Measurements from ENCODE around the gene MYBPC3. TPM values are rescaled to one million over a fixed set of nuclear protein-coding genes. Genes with fewer than 3 reads are reported as not detected.

Gene MYBPC3
- total RNA-seq, 4 donors from 2014 or later, result not detected

DNA sequence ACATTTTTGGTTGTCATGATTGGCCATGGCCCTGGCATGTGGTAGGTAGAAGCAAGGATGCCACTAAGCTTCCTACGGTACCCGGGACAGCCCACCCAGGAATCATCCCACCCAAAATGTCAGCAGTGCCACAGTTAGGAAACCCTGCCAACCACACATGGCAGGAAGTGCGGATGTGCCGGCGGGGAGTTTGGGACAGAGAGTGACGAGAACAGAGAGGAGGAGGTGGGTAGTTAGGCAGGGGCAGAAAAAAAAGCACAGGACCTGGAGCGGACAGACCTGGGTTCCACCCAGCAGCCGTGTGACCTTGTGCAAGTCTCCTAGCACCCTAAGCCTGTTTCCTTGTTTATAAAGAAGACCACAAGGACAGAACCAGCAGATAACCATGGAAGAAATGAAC is 22.5 kb upstream of the MYBPC3 start:
- 86 to 90% methylated on average over 8 of the region's 8 CpGs for WGBS, 2 donors

DNA sequence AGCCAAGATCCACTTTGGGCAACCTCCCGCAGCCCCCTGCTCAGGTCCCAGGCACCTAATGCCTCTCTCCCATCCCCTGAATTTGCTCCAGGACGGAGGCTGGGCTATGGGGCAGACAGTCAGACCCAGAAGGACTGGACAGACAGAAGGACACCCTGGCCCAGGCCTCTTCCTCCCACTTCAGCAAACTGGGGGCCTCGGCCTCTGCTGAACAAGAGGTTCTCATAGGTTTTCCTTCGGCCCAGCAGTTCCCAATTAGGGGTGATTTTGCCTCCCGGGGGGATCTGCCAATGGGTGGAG is 22.2 kb upstream of the MYBPC3 start:
- H3K4me3 ChIP-seq (replicated peaks in 1 of 3), result no peak overlapping the region
- TF ChIP-seq POLR2A (IDR thresholded peaks at IDR 0.05) (no peak), CTCF (IDR thresholded peaks at IDR 0.05) (no peak)
- H3K9me3 ChIP-seq, result no peaks in the 10 kb centered on the region
- DNase-seq, result no peak
- H3K36me3 ChIP-seq, result no peaks in the 10 kb centered on the region
- WGBS, 2 donors, result 82 to 98% methylated on average over 4 to 5 of the region's 5 CpGs
- H3K27me3 ChIP-seq, result no peaks in the 10 kb centered on the region
- peaks cover 19 to 28% of the 10 kb centered on the region in 2 donors for H3K4me1 ChIP-seq
- intact Hi-C loops (cut with DNase I), result loop anchor here (5.0 kb wide), 1 partner anchor 78 kb away; no protein-coding TSS in a partner anchor
- no peak overlapping the region for H3K27ac ChIP-seq

More for the DNA sequence above, 22.5 kb upstream of the MYBPC3 start:
- Histone ChIP-seq H3K36me3 (no peaks in the 10 kb centered on the region), H3K27me3 (no peaks in the 10 kb centered on the region), H3K4me3 (replicated peaks in 1 of 3) (no peak overlapping the region), H3K27ac (no peak overlapping the region), H3K4me1 (peaks cover 19 to 28% of the 10 kb centered on the region in 2 donors), H3K9me3 (no peaks in the 10 kb centered on the region)
- intact Hi-C loops (cut with DNase I), result no loop called here
- no peak for DNase-seq
- TF ChIP-seq POLR2A (IDR thresholded peaks at IDR 0.05) (no peak), CTCF (IDR thresholded peaks at IDR 0.05) (no peak)

DNA sequence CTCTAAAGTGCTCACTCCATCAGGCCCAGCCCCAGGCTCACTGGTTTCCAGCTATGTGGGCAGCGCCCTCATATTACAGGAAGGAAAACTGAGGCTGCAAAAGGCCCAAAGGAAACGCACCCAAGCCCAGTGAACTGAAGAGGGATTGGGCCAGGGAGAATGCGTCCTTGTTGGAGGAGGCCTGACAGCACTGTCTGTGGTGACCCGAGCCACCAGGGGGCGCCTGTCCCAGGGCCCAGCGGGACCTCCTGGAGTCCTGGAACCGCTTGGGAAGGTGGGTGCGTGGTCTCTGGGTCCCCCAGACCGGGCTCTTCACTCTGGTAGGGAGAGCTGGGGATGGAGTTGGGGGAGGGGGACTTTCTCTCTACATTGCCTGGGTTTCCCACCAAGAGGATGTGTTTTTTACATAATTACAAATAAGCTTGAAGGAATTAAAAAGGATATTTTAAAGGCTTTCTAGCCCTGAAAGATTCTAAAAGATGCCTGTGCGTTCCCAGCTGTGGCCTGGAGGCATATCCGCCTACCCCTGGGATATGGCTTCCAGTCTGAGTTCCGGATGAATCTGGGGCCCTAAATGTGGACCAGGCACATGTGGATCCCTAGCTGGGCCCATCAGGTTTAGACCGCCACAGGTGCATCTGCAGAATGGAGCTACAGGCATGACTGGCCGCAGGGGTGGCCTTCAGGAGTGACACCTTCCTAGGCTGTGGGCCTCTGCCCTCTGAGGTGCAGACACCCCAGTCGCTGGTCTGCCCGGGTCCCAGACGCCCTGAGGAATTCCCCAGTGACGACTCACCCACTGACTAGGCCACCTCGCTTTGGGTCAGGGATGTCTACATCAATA is 21.6 kb upstream of the MYBPC3 start:
- peak; percentile 83 to 87 for DNase-seq
- TF ChIP-seq CTCF (IDR thresholded peaks at IDR 0.05), result peak; percentile 80 to 97 (median 86)
- TF ChIP-seq POLR2A (IDR thresholded peaks at IDR 0.05), result no peak
- Histone ChIP-seq H3K27me3 (no peaks in the 10 kb centered on the region), H3K4me3 (replicated peaks in 1 of 3) (no peak overlapping the region), H3K9me3 (no peaks in the 10 kb centered on the region), H3K27ac (peak overlapping the region in 1 of 3 donors; percentile 11), H3K36me3 (no peaks in the 10 kb centered on the region), H3K4me1 (peaks cover 19 to 28% of the 10 kb centered on the region in 2 donors)
- WGBS, 2 donors, result 30 to 39% methylated on average over 13 to 14 of the region's 19 CpGs
- intact Hi-C loops (cut with DNase I), result loop anchor here (5.0 kb wide), 1 partner anchor 78 kb away; no protein-coding TSS in a partner anchor

DNA sequence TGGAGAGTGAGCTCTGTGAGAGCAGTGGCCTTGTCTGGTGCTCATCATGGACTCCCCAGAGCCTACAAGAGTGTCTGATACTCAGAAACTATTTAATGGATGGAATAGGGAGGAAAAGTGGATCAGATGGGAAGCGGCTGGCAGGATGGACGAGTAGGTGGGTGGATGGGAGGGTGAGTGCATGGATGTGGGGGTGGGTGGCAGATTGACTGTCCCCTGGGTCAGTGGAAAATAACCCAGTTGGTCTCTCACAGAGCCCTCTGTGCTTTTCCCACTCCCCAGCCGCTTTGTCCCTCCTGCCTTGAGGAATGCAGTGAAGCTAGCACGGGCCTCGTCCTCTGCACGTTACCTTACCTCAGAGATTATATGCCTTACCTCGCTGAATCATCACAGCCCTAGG is 19.9 kb upstream of the MYBPC3 start:
- H3K27ac ChIP-seq, result no peak overlapping the region
- H3K4me1 ChIP-seq, result peaks cover 17 to 22% of the 10 kb centered on the region in 2 donors
- intact Hi-C loops (cut with DNase I), result loop anchor here (5.0 kb wide), 1 partner anchor 80 kb away; no protein-coding TSS in a partner anchor
- no peaks in the 10 kb centered on the region for H3K36me3 ChIP-seq
- TF ChIP-seq CTCF (IDR thresholded peaks at IDR 0.05) (no peak), POLR2A (IDR thresholded peaks at IDR 0.05) (no peak)
- no peak for DNase-seq
- no peaks in the 10 kb centered on the region for H3K9me3 ChIP-seq
- 81 to 88% methylated on average over 7 of the region's 7 CpGs for WGBS, 2 donors
- no peaks in the 10 kb centered on the region for H3K27me3 ChIP-seq
- no peak overlapping the region for H3K4me3 ChIP-seq (replicated peaks in 1 of 3)

DNA sequence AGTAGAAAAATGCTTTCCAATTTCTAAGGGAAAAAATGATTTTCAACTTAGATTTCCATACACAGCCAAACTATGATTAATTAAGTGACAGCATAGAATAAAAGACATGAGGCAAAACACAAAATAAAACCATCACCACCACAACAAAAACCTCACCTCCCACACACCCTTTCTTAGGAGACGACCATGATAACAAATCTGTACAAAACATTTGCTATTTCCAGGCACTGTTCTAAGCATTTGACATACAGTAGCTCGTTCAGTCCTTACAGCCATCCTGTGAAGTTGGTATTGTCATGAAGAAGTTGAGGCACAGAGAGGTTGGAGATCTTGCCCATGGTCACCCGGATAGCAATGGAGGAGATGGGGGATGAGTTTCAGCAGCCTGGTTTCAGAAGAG is 17.2 kb upstream of the MYBPC3 start:
- H3K9me3 ChIP-seq, result no peaks in the 10 kb centered on the region
- WGBS, 2 donors, result 59 to 68% methylated on average over 3 of the region's 3 CpGs
- H3K36me3 ChIP-seq, result no peaks in the 10 kb centered on the region
- no peak for TF ChIP-seq POLR2A (IDR thresholded peaks at IDR 0.05)
- no peak for TF ChIP-seq CTCF (IDR thresholded peaks at IDR 0.05)
- H3K27ac ChIP-seq, result no peak overlapping the region
- peaks cover 0 to 4% of the 10 kb centered on the region in 2 donors for H3K4me1 ChIP-seq
- H3K4me3 ChIP-seq (replicated peaks in 1 of 3), result no peak overlapping the region
- intact Hi-C loops (cut with DNase I), result loop anchor here (5.0 kb wide), 1 partner anchor 83 kb away; no protein-coding TSS in a partner anchor
- no peak for DNase-seq
- no peaks in the 10 kb centered on the region for H3K27me3 ChIP-seq

Data from thyroid gland (tissue), 4 donors.